ENCODE data around the gene NHP2. TPM values are rescaled to one million over a fixed set of nuclear protein-coding genes. Genes with fewer than 3 reads are reported as not detected.

The NHP2 gene
- total RNA-seq, 2 experiments from 2014 or later, result 42.2 to 44.5 TPM

DNA sequence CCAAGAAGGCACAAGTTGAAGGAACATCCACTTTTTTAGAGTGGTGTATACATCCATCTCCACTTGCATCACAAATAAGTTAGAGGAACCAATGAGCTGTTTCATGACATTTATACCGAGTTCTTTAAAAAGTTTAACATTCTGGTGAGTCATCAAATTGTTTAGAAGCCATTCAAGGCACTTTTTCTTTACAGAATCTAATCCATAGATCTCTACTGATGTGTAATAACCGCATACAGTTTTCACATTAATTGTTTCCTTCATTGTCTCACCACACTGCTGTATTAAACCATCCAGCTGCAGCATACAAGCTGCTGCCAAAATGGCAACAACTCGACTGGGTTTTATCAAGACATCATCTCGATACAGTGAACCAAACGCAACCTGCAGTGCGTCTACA lies 32.7 kb upstream of the NHP2 start:
- Mint-ChIP-seq H3K4me1 (ENCODE audit: low read depth) (peaks cover 7% of the 10 kb centered on the region), H3K36me3 (ENCODE audit: low read depth) (no peaks in the 10 kb centered on the region), H3K4me3 (no peak overlapping the region), H3K27ac (no peak overlapping the region), H3K9me3 (no peaks in the 10 kb centered on the region), H3K27me3 (peaks cover 4% of the 10 kb centered on the region)
- ChIA-PET CTCF (no interaction called here), POLR2A (interaction anchor here (1.0 kb wide), 1 partner anchor 33 kb away, joined by 5 read pairs; the partner anchor contains the start of gene NHP2)
- Histone ChIP-seq H3K36me3 (ENCODE audit: insufficient read depth, low read length) (no peaks in the 10 kb centered on the region), H3K27me3 (ENCODE audit: control insufficient read depth in 1 of 2, insufficient read depth in 2 of 2, low read length in 2 of 2) (peaks cover 0 to 8% of the 10 kb centered on the region in 2 experiments), H3K4me1 (ENCODE audit: insufficient read depth, low read length) (peaks cover 5% of the 10 kb centered on the region), H3K9me3 (ENCODE audit: control insufficient read depth in 1 of 2, insufficient read depth in 1 of 2, low read length in 2 of 2) (no peaks in the 10 kb centered on the region), H3K4me3 (ENCODE audit: low read length) (no peak overlapping the region), H3K27ac (ENCODE audit: low read depth in 1 of 2, low read length in 2 of 2) (no peak overlapping the region)
- TF ChIP-seq, protein P1, sequence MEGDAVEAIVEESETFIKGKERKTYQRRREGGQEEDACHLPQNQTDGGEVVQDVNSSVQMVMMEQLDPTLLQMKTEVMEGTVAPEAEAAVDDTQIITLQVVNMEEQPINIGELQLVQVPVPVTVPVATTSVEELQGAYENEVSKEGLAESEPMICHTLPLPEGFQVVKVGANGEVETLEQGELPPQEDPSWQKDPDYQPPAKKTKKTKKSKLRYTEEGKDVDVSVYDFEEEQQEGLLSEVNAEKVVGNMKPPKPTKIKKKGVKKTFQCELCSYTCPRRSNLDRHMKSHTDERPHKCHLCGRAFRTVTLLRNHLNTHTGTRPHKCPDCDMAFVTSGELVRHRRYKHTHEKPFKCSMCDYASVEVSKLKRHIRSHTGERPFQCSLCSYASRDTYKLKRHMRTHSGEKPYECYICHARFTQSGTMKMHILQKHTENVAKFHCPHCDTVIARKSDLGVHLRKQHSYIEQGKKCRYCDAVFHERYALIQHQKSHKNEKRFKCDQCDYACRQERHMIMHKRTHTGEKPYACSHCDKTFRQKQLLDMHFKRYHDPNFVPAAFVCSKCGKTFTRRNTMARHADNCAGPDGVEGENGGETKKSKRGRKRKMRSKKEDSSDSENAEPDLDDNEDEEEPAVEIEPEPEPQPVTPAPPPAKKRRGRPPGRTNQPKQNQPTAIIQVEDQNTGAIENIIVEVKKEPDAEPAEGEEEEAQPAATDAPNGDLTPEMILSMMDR (IDR thresholded peaks at IDR 0.05), result no peak
- DNase-seq, result no peak
- ATAC-seq (ENCODE audit: poor library complexity), result no peak
- intact Hi-C loops (cut with DNase I, micrococcal nuclease), result no loop called here

- Mint-ChIP-seq H3K4me1 (ENCODE audit: low read depth) (peaks cover 7% of the 10 kb centered on the region), H3K36me3 (ENCODE audit: low read depth) (no peaks in the 10 kb centered on the region), H3K27ac (no peak overlapping the region), H3K9me3 (no peaks in the 10 kb centered on the region), H3K27me3 (peaks cover 6% of the 10 kb centered on the region), H3K4me3 (no peak overlapping the region)
- Histone ChIP-seq H3K36me3 (ENCODE audit: insufficient read depth, low read length) (no peaks in the 10 kb centered on the region), H3K27ac (ENCODE audit: low read depth in 1 of 2, low read length in 2 of 2) (no peak overlapping the region), H3K4me1 (ENCODE audit: insufficient read depth, low read length) (peaks cover 5% of the 10 kb centered on the region), H3K4me3 (ENCODE audit: low read length) (no peak overlapping the region), H3K9me3 (ENCODE audit: control insufficient read depth in 1 of 2, insufficient read depth in 1 of 2, low read length in 2 of 2) (no peaks in the 10 kb centered on the region), H3K27me3 (ENCODE audit: control insufficient read depth in 1 of 2, insufficient read depth in 2 of 2, low read length in 2 of 2) (no peaks in the 10 kb centered on the region)
- POLR2A ChIA-PET, result interaction anchor here (0.7 to 1.4 kb wide), 2 partner anchors 22 to 82 kb away, joined by 3 to 4 read pairs; partner anchors contain the start of gene HNRNPAB
- ATAC-seq (ENCODE audit: poor library complexity) (no peak), DNase-seq (no peak)
- intact Hi-C loops (cut with DNase I, micrococcal nuclease), result no loop called here
- CTCF ChIA-PET, result no interaction called here
- TF ChIP-seq, protein P1 (IDR thresholded peaks at IDR 0.05), result no peak
These were observed 28.6 kb upstream of the NHP2 start for GRCh38 chr5:178182158-178182876.

GRCh38 chr5:178180141-178180863 lies 26.6 kb upstream of the NHP2 start:
- H3K27ac Mint-ChIP-seq, result no peak overlapping the region
- DNase-seq, result no peak
- Histone ChIP-seq H3K27ac (ENCODE audit: low read depth in 1 of 2, low read length in 2 of 2) (no peak overlapping the region), H3K9me3 (ENCODE audit: control insufficient read depth in 1 of 2, insufficient read depth in 1 of 2, low read length in 2 of 2) (no peaks in the 10 kb centered on the region), H3K36me3 (ENCODE audit: insufficient read depth, low read length) (no peaks in the 10 kb centered on the region), H3K4me1 (ENCODE audit: insufficient read depth, low read length) (peaks cover 5% of the 10 kb centered on the region), H3K4me3 (ENCODE audit: low read length) (no peak overlapping the region), H3K27me3 (ENCODE audit: control insufficient read depth in 1 of 2, insufficient read depth in 2 of 2, low read length in 2 of 2) (no peaks in the 10 kb centered on the region)
- TF ChIP-seq, protein P1 (IDR thresholded peaks at IDR 0.05), result no peak
- intact Hi-C loops (cut with DNase I, micrococcal nuclease), result no loop called here
- ChIA-PET POLR2A (no interaction called here), CTCF (no interaction called here)
- H3K4me1 Mint-ChIP-seq (ENCODE audit: low read depth), result peaks cover 7% of the 10 kb centered on the region
- no peak overlapping the region for H3K4me3 Mint-ChIP-seq
- H3K36me3 Mint-ChIP-seq (ENCODE audit: low read depth), result no peaks in the 10 kb centered on the region
- H3K9me3 Mint-ChIP-seq, result no peaks in the 10 kb centered on the region
- no peak for ATAC-seq (ENCODE audit: poor library complexity)
- peaks cover 6% of the 10 kb centered on the region for H3K27me3 Mint-ChIP-seq

All from CD4-positive, alpha-beta T cell (primary cell).